Ovary (tissue), 9 donors: ENCODE measurements around the gene WNT11. TPM values are rescaled to one million over a fixed set of nuclear protein-coding genes. Genes with fewer than 3 reads are reported as not detected.

Source experiments
- DNase-seq, 5 donors: peaks; one replicate each; pipeline ENCODE4 v3.0.0-alpha.2; 2019 to 2020
- H3K27ac ChIP-seq, 2 donors: fragments of 200-600 bp; one replicate each; pipeline versions ENCODE4 v1.5.1 to v1.8.0; 2019 to 2022
- H3K27me3 ChIP-seq: fragments of 200-600 bp; one replicate; pipeline ENCODE4 v1.8.0; 2022
- H3K36me3 ChIP-seq: fragments of 200-600 bp; sonication (generic); one replicate; pipeline ENCODE4 v1.5.1; 2019
- H3K4me1 ChIP-seq: one replicate; pipeline ENCODE4 v1.8.1; 2013; ENCODE audit warnings: mild to moderate bottlenecking, moderate library complexity; ENCODE audit not compliant: insufficient read depth
- H3K4me3 ChIP-seq: fragments of 200-600 bp; sonication (generic); one replicate; pipeline ENCODE4 v1.5.1; 2017
- H3K9me3 ChIP-seq, 2 donors: fragments of 200-600 bp in 1 of 2; sonication (generic) in 1 of 2; one replicate each; pipeline versions ENCODE4 v1.5.1 to v1.8.1; 2013 to 2019; ENCODE audit warnings: mild to moderate bottlenecking in 1 of 2, moderate library complexity in 1 of 2
- CTCF ChIP-seq, 3 donors: fragments of 450-650 bp in 2 of 3; fragments of 200-600 bp in 1 of 3; IDR thresholded peaks; one replicate each; pipeline versions ENCODE4 v1.5.1 to v1.8.0; 2016 to 2022; ENCODE audit warnings: antibody characterized with exemption in 3 of 3, mild to moderate bottlenecking in 1 of 3
- EP300 ChIP-seq: sonication (generic); formaldehyde crosslinking; IDR thresholded peaks from one replicate; pipeline ENCODE4 v1.6.1; 2017; ENCODE audit warnings: antibody characterized with exemption
- POLR2A ChIP-seq: fragments of 450-650 bp; IDR thresholded peaks from one replicate; pipeline ENCODE4 v1.6.1; 2017; ENCODE audit warnings: antibody characterized with exemption, mild to moderate bottlenecking, moderate library complexity
- WGBS, 3 donors: extraction: QIAGEN DNeasy Blood & Tissue Kit in 1 of 3; methylation state at CpG; one replicate each; pipeline versions ENCODE4 v1.1.5 to v1.1.7; 2013 to 2017; 5-methylcytosine and 5-hydroxymethylcytosine counted together
- intact Hi-C, 4 donors: fragments of 100-400 bp; cut with DNase I; formaldehyde crosslinking; loops; one replicate each; pipeline versions ENCODE4 v1.11.0 to v1.15.1; 2022 to 2023
- polyA plus RNA-seq, 2 donors: library from polyadenylated mRNA; stranded (reverse); fragments of 200-250 nt in 1 of 2; fragments of 350-450 nt in 1 of 2; fragmentation: Illumina TruSeq in 1 of 2; extraction: RNeasy Lipid Tissue Mini Kit (QIAGEN cat#74804) in 1 of 2; gene quantifications; one replicate each; pipeline ENCODE4 v1.2.3, GENCODE V29; 2013 to 2014
- total RNA-seq, 7 donors: library from RNA; depleted of rRNA in 2 of 7; stranded (reverse); fragments of >200 nt in 2 of 7; fragmentation: NEBNext Ultra II Directional in 3 of 7; extraction: Animal tissue kit (Norgen Biotek cat#: 25700) in 3 of 7; gene quantifications; one replicate each; pipeline versions ENCODE4 v1.1.0 to v1.2.4, GENCODE V29; 2016 to 2023
- donor health status: DM: no; HTN: no; CAD: no; lungs with moderate emphysema.
- donor health status: DM: no; HTN: no; CAD: no.
- donor health status: Bipolar disorder and iron deficiency.
- donor health status: DM: yes; HTN: yes; CAD: no.
- donor health status: DM: no; HTN: no; CAD: no.
- donor health status: DM: yes; HTN: yes; CAD: no.

WNT11 gene
- total and polyA plus RNA-seq, 9 donors: 1.1 to 16.4 (median 3.5) TPM

GRCh38 chr11:76217653-76218160 lies 11.4 kb upstream of the WNT11 start:
- intact Hi-C loops: no loop called here
- no peak for TF ChIP-seq POLR2A
- TF ChIP-seq CTCF (IDR thresholded peaks at IDR 0.05): no peak
- no peak for TF ChIP-seq EP300
- no peak overlapping the region for H3K27ac ChIP-seq
- no peak for DNase-seq
- H3K4me1 ChIP-seq: no peaks in the 10 kb centered on the region
- no peak overlapping the region for H3K4me3 ChIP-seq
- WGBS, 3 donors: 80 to 84% (median 82%) methylated on average over 8 of the region's 8 CpGs
- no peaks in the 10 kb centered on the region for H3K36me3 ChIP-seq
- H3K9me3 ChIP-seq: no peaks in the 10 kb centered on the region
- no peaks in the 10 kb centered on the region for H3K27me3 ChIP-seq

GRCh38 chr11:76216536-76217325 lies 10.4 kb upstream of the WNT11 start:
- 66 to 70% (median 69%) methylated on average over 9 of the region's 9 CpGs for WGBS, 3 donors
- intact Hi-C loops: no loop called here
- DNase-seq: no peak

GRCh38 chr11:76215941-76216340 lies 9.6 kb upstream of the WNT11 start:
- H3K27ac ChIP-seq: no peak overlapping the region
- no peak overlapping the region for H3K4me3 ChIP-seq
- no peak for DNase-seq
- intact Hi-C loops: no loop called here
- no peaks in the 10 kb centered on the region for H3K9me3 ChIP-seq
- TF ChIP-seq CTCF (IDR thresholded peaks at IDR 0.05): no peak
- no peak for TF ChIP-seq POLR2A
- TF ChIP-seq EP300: no peak
- H3K27me3 ChIP-seq: no peaks in the 10 kb centered on the region
- H3K4me1 ChIP-seq: peaks cover 3% of the 10 kb centered on the region
- 83 to 91% (median 87%) methylated on average over 6 of the region's 6 CpGs for WGBS, 3 donors
- no peaks in the 10 kb centered on the region for H3K36me3 ChIP-seq

More at GRCh38 chr11:76216536-76217325, 10.4 kb upstream of the WNT11 start:
- Histone ChIP-seq H3K9me3 (no peaks in the 10 kb centered on the region), H3K27me3 (no peaks in the 10 kb centered on the region), H3K4me3 (no peak overlapping the region), H3K36me3 (no peaks in the 10 kb centered on the region), H3K27ac (no peak overlapping the region), H3K4me1 (no peaks in the 10 kb centered on the region)
- TF ChIP-seq POLR2A (no peak), CTCF (IDR thresholded peaks at IDR 0.05) (no peak), EP300 (no peak)

DNA sequence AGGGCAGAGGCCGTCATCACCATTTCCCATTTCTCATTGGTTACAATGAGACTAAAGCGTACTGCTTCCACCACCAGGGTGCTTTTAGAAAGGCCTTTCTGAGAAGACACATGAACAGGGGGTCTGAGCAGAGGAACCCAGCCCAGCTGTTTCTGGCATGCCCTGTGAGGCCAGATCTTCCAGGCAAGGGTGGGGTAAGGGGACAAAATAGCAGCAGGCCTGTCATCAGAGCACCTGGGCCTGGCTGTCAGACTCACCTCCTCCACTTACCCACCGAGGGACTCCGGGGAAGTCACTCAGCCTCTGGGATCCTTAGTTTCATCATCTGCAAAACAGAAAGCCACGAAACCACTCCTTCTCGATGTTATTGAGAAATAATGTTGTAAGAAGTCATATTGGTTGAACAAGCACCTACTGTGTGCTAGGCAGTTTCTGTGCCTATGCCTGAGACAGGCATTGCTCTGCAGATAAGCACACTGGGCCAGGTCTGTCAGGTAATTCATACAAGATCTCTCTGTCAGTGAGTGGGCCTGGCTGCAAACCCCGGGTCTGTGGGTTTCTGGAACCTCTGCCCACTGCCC lies 8.8 kb upstream of the WNT11 start:
- no peak overlapping the region for H3K4me3 ChIP-seq
- TF ChIP-seq POLR2A (no peak), EP300 (no peak), CTCF (IDR thresholded peaks at IDR 0.05) (no peak)
- DNase-seq: no peak
- no peak overlapping the region for H3K27ac ChIP-seq
- intact Hi-C loops: no loop called here
- no peaks in the 10 kb centered on the region for H3K27me3 ChIP-seq
- WGBS, 3 donors: 90 to 94% (median 92%) methylated on average over 7 of the region's 7 CpGs
- H3K4me1 ChIP-seq: peaks cover 7% of the 10 kb centered on the region
- H3K36me3 ChIP-seq: no peaks in the 10 kb centered on the region
- no peaks in the 10 kb centered on the region for H3K9me3 ChIP-seq
